HL-60 (cell line): ENCODE data around the gene SYNGR3.

ENCODE experiments used
- CTCF ChIP-seq: IDR thresholded peaks from one replicate; pipeline ENCODE4 v1.5.1; 2011; ENCODE audit warnings: low read length, control low read depth, inconsistent platforms; ENCODE audit not compliant: insufficient read depth
- GABPA ChIP-seq: IDR thresholded peaks from 2 replicates; pipeline ENCODE4 v1.6.1; 2012; ENCODE audit warnings: low read depth
- POLR2AphosphoS5 ChIP-seq: IDR thresholded peaks from 2 replicates; pipeline ENCODE4 v1.6.1; 2012; ENCODE audit warnings: low read depth

- TF ChIP-seq GABPA (no peak), CTCF (no peak), POLR2AphosphoS5 (no peak)
Observed at GRCh38 chr16:2033057-2033908, 43.5 kb downstream of the SYNGR3 start.
